Hematopoietic multipotent progenitor cell treated with erythropoietin and hydrocortisone succinate and interleukin-3 and kit ligand, for 17 days (in vitro differentiated cells): ENCODE measurements around the gene STK24.

ENCODE experiments used
- DNase-seq: peaks from one replicate; pipeline ENCODE4 v3.0.0-alpha.2; 2015; ENCODE audit warnings: low spot score

STK24 gene

GRCh38 chr13:98410612-98411011, 166.3 kb downstream of the STK24 start:
- DNase-seq, result no peak

GRCh38 chr13:98409281-98409680, 167.6 kb downstream of the STK24 start:
- no peak for DNase-seq

- DNase-seq, result no peak
Measured at GRCh38 chr13:98407575-98407974, 169.3 kb downstream of the STK24 start.

- DNase-seq, result no peak
Measured at GRCh38 chr13:98406971-98407370, 169.9 kb downstream of the STK24 start.

GRCh38 chr13:98406427-98406826, 170.5 kb downstream of the STK24 start:
- no peak for DNase-seq

- no peak for DNase-seq
Measured at GRCh38 chr13:98405690-98406344, 171.1 kb downstream of the STK24 start.

GRCh38 chr13:98405107-98405571, 171.8 kb downstream of the STK24 start:
- DNase-seq, result no peak

- DNase-seq, result no peak
Measured at GRCh38 chr13:98403076-98403475, 173.8 kb downstream of the STK24 start.

- DNase-seq, result no peak
Measured at GRCh38 chr13:98401934-98402333, 175.0 kb downstream of the STK24 start.

- DNase-seq, result no peak
Measured at GRCh38 chr13:98399756-98400155, 177.2 kb downstream of the STK24 start.

GRCh38 chr13:98398581-98398980, 178.3 kb downstream of the STK24 start:
- no peak for DNase-seq

GRCh38 chr13:98397861-98398260, 179.0 kb downstream of the STK24 start:
- no peak for DNase-seq

GRCh38 chr13:98397221-98397620, 179.7 kb downstream of the STK24 start:
- DNase-seq, result no peak

GRCh38 chr13:98396071-98396710, 180.7 kb downstream of the STK24 start:
- DNase-seq, result no peak
